GM12874 (cell line): Measurements from ENCODE around the gene GNGT2.

Source experiments
- TF ChIP-seq, protein P1 (sequence below): IDR thresholded peaks from 2 replicates; pipeline ENCODE4 v1.5.1; 2011; ENCODE audit warnings: low read depth, mild to moderate bottlenecking, control low read depth, low read length, moderate library complexity; ENCODE audit not compliant: insufficient read depth

The GNGT2 gene

GRCh38 chr17:49191917-49192741, 18.2 kb downstream of the GNGT2 start:
- TF ChIP-seq, protein P1, sequence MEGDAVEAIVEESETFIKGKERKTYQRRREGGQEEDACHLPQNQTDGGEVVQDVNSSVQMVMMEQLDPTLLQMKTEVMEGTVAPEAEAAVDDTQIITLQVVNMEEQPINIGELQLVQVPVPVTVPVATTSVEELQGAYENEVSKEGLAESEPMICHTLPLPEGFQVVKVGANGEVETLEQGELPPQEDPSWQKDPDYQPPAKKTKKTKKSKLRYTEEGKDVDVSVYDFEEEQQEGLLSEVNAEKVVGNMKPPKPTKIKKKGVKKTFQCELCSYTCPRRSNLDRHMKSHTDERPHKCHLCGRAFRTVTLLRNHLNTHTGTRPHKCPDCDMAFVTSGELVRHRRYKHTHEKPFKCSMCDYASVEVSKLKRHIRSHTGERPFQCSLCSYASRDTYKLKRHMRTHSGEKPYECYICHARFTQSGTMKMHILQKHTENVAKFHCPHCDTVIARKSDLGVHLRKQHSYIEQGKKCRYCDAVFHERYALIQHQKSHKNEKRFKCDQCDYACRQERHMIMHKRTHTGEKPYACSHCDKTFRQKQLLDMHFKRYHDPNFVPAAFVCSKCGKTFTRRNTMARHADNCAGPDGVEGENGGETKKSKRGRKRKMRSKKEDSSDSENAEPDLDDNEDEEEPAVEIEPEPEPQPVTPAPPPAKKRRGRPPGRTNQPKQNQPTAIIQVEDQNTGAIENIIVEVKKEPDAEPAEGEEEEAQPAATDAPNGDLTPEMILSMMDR, result peak; percentile 48

- TF ChIP-seq, protein P1, result no peak
Measured at GRCh38 chr17:49191409-49191916, 18.9 kb downstream of the GNGT2 start.

DNA sequence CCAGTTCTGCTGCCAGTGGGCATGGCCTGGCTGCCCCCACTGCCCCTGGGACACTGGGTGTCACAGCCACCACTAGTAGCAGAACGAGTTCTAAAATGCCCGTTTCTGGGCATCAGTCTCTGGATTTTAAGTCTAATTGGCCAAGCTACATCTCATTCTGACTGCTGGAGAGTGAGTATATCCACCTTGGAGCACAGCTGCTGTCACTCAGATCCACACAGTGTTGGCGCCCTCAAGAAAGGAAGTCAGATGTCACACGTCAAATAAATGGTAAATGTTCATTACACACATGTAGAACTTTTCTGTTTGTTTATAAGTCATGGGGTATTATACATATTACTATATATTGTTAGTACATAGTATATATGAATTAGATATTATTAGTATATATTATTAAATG, 19.4 kb downstream of the GNGT2 start:
- TF ChIP-seq, protein P1, result no peak

GRCh38 chr17:49187301-49187700, 23.1 kb downstream of the GNGT2 start:
- TF ChIP-seq, protein P1, result no peak

DNA sequence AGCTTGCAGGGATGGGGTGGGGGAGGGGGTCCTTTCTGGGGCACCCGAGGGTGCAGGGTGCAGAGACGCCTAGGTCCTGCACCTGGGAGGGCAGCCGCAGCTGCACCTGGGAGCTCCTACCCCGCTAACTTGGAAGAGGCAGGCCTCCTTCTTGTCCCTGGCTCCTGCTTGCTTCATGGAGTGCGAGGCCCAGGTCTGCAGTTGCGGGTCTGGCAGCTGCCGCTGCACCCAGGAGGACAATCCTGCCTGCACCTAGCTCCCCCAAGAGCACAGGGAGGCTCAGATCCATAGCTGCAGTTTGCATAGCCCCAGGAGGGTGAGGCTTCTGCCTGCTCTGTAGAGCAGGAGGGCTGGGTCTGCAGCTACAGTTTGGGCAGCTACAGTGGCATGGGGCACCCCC, 26.6 kb downstream of the GNGT2 start:
- TF ChIP-seq, protein P1, result no peak

DNA sequence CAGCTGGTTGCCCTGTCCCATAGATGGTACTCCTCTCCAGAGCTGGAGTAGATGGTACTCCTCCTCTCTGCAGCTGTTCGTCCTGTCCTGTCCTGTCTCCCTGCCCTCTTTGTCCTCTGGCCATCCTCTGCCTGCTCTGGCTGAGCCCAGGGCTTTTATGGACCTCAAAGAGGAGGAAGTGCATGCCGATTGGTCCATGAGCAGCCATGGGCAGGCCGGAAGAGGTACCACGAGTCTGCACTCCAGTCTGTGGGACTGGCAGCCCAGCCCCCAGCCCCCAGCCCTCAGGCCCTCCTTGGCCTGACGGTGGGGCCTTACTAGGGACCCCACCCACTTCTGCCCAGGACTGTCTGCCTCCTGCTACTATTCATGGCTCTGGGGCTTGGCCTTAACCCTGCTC, 27.0 kb downstream of the GNGT2 start:
- TF ChIP-seq, protein P1, result no peak

DNA sequence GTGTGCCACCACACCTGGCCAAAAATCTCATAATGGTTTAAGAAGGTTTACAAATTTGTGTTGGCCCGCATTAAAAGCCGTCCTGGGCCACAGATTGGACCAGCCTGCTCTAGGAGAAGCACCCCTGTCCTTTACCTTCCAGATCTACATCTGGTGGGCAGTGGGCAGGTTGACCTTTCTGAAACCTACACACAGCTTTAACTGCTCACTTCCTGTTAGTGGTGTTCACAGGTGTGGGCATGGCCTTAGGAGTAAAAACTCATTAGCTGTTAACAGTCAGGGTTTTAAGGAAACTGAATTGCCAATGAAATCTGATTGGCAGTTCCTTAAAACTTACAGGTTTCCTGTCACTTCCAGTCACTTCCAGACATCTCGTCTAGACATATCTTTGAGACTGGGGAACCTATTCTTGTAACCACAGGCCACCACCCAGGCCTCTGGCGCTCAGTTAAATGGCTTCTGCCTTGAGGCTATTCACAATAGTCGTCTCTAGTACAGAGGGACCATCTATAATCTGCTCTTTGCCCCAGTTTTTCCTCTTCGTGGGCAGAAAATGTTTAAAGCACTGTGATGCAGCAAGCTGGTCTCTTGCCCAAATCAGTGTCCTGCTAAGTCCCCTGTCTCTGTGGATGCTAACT, 29.3 kb downstream of the GNGT2 start:
- TF ChIP-seq, protein P1, result no peak
